ENCODE results near the gene RBM5.

The RBM5 gene

DNA sequence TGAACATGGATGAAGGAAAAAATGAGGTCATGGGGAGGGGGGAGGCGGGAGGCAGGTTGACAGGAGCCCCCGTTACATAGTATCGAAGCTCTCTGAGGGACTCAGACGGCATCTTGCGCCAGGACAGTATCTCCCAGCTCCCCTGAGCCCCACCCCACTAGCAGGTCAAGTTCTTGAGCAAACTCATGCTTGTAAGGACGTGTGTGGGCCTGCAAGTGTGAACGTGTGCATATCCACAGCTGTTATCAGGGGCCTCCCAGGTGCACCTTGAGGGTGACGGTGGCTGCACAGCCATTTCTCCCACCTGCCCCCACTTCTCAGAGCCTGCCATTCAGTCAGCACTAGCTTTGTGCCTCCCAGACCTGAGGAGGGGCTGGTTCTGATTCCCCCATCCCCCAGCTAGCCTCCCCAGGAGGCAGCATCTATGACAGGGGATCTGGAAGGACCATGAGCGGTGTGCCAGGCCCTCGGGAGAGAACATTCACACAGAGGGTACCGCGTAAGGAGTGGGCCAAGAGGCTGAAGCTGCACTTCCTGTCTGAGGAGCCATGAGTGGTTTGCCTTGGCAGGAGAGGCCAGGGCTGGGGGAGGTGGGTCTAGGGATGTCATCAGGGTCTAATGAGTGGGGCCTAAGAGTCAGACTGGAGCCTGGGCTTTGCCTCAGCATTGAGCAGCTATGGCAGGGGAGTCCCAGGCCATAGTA, 69.3 kb downstream of the RBM5 start:
- Histone ChIP-seq H3K4me2 (ENCODE audit: low read depth, low read length) (no peak overlapping the region), H3K4me1 (ENCODE audit: low read length) (0 out of 2 replicates have a peak, but pooled peaks cover 4% of the 10 kb centered on the region), H3K27ac (ENCODE audit: low read length) (no peak overlapping the region), H3K79me2 (ENCODE audit: low read length) (no peaks in the 10 kb centered on the region), H2AFZ (ENCODE audit: low read length) (no peak overlapping the region), H3F3A (ENCODE audit: insufficient read depth, low read length) (no peaks in the 10 kb centered on the region), H4K20me1 (ENCODE audit: insufficient read depth, low read length) (no peaks in the 10 kb centered on the region), H3K36me3 (replicated peaks; ENCODE audit: insufficient read depth, low read length) (no peaks in the 10 kb centered on the region), H3K4me3 (ENCODE audit: low read length) (no peak overlapping the region), H3K9ac (ENCODE audit: low read length) (no peak overlapping the region), H3K9me3 (replicated peaks; ENCODE audit: insufficient read depth, low read length) (no peaks in the 10 kb centered on the region), H3K9me2 (replicated peaks; ENCODE audit: insufficient read depth, low read length) (no peaks in the 10 kb centered on the region), H3K27me3 (replicated peaks; ENCODE audit: insufficient read depth, low read length) (peaks cover 89% of the 10 kb centered on the region)
- DNase-seq: no peak
- TF ChIP-seq, protein P1, sequence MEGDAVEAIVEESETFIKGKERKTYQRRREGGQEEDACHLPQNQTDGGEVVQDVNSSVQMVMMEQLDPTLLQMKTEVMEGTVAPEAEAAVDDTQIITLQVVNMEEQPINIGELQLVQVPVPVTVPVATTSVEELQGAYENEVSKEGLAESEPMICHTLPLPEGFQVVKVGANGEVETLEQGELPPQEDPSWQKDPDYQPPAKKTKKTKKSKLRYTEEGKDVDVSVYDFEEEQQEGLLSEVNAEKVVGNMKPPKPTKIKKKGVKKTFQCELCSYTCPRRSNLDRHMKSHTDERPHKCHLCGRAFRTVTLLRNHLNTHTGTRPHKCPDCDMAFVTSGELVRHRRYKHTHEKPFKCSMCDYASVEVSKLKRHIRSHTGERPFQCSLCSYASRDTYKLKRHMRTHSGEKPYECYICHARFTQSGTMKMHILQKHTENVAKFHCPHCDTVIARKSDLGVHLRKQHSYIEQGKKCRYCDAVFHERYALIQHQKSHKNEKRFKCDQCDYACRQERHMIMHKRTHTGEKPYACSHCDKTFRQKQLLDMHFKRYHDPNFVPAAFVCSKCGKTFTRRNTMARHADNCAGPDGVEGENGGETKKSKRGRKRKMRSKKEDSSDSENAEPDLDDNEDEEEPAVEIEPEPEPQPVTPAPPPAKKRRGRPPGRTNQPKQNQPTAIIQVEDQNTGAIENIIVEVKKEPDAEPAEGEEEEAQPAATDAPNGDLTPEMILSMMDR (IDR thresholded peaks at IDR 0.05; ENCODE audit: low read length): no peak
- TF ChIP-seq EZH2 (optimal IDR thresholded peaks at IDR 0.05; ENCODE audit: low read depth, low read length) (no peak), EZH2phosphoT487 (IDR thresholded peaks at IDR 0.05; ENCODE audit: low read length) (no peak)

DNA sequence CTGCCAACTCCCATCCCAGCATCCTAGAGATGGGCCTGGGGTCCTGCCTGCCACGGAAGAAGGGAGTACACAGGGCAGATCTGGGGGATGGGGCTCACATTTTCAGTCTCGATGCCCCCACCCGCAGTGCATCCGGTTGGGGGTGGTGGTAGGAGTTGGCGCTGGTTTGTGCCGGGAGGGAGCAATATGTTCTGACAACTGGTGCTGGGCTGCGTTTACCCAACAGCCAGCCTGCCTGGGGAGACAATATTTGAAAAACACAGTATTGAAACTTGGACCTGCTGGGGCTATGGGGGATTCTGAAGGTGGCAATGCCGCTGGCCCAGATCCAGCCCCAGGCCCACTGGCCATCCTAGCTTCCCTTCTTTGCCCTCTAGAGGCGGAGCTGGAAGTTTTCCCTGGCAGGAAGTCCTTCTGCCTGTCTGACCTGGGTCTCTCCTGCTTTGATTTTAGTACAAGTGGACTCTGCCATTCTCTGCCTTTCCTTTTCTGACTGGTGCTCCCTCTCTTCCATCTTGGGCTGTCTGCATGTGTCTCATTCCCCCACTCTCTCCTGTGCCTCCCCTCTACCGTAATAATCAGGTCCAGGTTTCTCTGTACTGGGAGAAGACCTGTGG, 69.9 kb downstream of the RBM5 start:
- Histone ChIP-seq H4K20me1 (ENCODE audit: insufficient read depth, low read length) (no peaks in the 10 kb centered on the region), H3K4me1 (ENCODE audit: low read length) (0 out of 2 replicates have a peak, but pooled peaks cover 4% of the 10 kb centered on the region), H3F3A (ENCODE audit: insufficient read depth, low read length) (no peaks in the 10 kb centered on the region), H3K9ac (ENCODE audit: low read length) (no peak overlapping the region), H3K4me3 (ENCODE audit: low read length) (no peak overlapping the region), H3K27ac (ENCODE audit: low read length) (no peak overlapping the region), H3K36me3 (replicated peaks; ENCODE audit: insufficient read depth, low read length) (no peaks in the 10 kb centered on the region), H3K4me2 (ENCODE audit: low read depth, low read length) (no peak overlapping the region), H3K9me2 (replicated peaks; ENCODE audit: insufficient read depth, low read length) (no peaks in the 10 kb centered on the region), H2AFZ (ENCODE audit: low read length) (no peak overlapping the region), H3K27me3 (replicated peaks; ENCODE audit: insufficient read depth, low read length) (peaks cover 90% of the 10 kb centered on the region), H3K9me3 (replicated peaks; ENCODE audit: insufficient read depth, low read length) (no peaks in the 10 kb centered on the region), H3K79me2 (ENCODE audit: low read length) (no peaks in the 10 kb centered on the region)
- TF ChIP-seq EZH2phosphoT487 (IDR thresholded peaks at IDR 0.05; ENCODE audit: low read length) (no peak), EZH2 (optimal IDR thresholded peaks at IDR 0.05; ENCODE audit: low read depth, low read length) (no peak)
- TF ChIP-seq, protein P1 (IDR thresholded peaks at IDR 0.05; ENCODE audit: low read length): no peak
- DNase-seq: no peak

DNA sequence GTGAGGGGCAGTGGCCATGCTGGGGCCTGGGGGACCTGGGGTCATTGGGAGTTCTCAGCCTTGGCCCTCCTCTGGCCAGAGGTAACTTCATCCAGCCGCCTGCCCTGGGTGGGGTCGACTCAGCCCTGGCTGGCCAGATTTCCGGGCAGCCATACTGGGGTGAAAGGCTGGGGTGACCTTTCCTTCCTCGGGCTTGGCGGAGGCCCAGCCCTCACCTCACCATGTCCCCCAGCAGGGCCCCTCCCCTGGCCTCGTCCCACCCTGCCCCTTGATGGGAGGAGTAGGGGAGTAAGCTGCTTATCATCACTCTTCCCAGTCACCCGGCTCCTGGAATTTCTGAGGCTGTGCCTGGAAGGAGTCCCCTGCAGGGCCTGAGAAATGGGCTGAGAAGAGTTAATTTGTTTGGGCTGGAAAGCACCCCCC, 71.9 kb downstream of the RBM5 start:
- Histone ChIP-seq H3K4me1 (ENCODE audit: low read length) (no peaks in the 10 kb centered on the region), H3K79me2 (ENCODE audit: low read length) (no peaks in the 10 kb centered on the region), H3K9me2 (replicated peaks; ENCODE audit: insufficient read depth, low read length) (no peaks in the 10 kb centered on the region), H4K20me1 (ENCODE audit: insufficient read depth, low read length) (no peaks in the 10 kb centered on the region), H3K4me2 (ENCODE audit: low read depth, low read length) (no peak overlapping the region), H3K9ac (ENCODE audit: low read length) (no peak overlapping the region), H2AFZ (ENCODE audit: low read length) (no peak overlapping the region), H3F3A (ENCODE audit: insufficient read depth, low read length) (no peaks in the 10 kb centered on the region), H3K36me3 (replicated peaks; ENCODE audit: insufficient read depth, low read length) (no peaks in the 10 kb centered on the region), H3K27ac (ENCODE audit: low read length) (no peak overlapping the region), H3K27me3 (replicated peaks; ENCODE audit: insufficient read depth, low read length) (peaks cover 99% of the 10 kb centered on the region), H3K4me3 (ENCODE audit: low read length) (no peak overlapping the region), H3K9me3 (replicated peaks; ENCODE audit: insufficient read depth, low read length) (no peaks in the 10 kb centered on the region)
- no peak for TF ChIP-seq EZH2 (optimal IDR thresholded peaks at IDR 0.05; ENCODE audit: low read depth, low read length)
- TF ChIP-seq, protein P1 (IDR thresholded peaks at IDR 0.05; ENCODE audit: low read length): no peak
- TF ChIP-seq EZH2phosphoT487 (IDR thresholded peaks at IDR 0.05; ENCODE audit: low read length): no peak
- DNase-seq: no peak
